Measurements from ENCODE around the gene ESPNL. TPM values are rescaled to one million over a fixed set of nuclear protein-coding genes. Genes with fewer than 3 reads are reported as not detected.

ESPNL gene
- total and polyA plus RNA-seq, 4 donors: 0.08 to 0.59 (median 0.35) TPM

DNA sequence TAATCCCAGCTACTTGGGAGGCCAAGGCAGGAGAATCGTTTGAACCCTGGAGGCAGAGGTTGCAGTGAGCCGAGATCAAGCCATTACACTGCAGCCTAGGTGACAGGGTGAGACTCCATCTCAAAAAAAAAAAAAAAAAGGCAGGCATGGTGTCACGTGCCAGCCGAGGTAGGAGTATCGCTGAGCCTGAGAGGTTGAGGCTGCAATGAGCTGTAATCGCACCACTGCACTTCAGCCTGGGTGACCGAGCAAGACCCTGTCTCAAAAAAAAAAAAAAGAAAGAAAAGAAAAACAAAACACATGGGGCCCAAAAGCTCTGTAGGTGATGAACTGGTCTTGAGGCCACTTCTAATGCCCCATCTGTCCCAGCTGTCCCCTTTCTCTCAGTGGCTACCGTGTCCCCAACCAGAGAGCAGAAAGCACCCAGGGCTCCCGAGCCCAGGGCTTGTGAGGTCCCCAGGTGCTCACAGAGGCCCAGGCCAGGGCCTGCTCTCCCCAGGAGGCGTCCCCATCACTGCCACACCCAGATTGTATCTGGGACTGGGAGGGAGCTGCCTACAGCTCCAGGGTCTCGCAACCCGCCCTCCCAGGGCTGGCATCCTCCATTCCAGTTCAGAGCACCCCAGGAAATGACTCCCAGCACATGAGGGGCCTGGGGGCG, 46.9 kb downstream of the ESPNL start:
- TF ChIP-seq, protein P1, sequence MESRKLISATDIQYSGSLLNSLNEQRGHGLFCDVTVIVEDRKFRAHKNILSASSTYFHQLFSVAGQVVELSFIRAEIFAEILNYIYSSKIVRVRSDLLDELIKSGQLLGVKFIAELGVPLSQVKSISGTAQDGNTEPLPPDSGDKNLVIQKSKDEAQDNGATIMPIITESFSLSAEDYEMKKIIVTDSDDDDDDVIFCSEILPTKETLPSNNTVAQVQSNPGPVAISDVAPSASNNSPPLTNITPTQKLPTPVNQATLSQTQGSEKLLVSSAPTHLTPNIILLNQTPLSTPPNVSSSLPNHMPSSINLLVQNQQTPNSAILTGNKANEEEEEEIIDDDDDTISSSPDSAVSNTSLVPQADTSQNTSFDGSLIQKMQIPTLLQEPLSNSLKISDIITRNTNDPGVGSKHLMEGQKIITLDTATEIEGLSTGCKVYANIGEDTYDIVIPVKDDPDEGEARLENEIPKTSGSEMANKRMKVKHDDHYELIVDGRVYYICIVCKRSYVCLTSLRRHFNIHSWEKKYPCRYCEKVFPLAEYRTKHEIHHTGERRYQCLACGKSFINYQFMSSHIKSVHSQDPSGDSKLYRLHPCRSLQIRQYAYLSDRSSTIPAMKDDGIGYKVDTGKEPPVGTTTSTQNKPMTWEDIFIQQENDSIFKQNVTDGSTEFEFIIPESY (IDR thresholded peaks at IDR 0.05): no peak
- TF ChIP-seq, protein P2, sequence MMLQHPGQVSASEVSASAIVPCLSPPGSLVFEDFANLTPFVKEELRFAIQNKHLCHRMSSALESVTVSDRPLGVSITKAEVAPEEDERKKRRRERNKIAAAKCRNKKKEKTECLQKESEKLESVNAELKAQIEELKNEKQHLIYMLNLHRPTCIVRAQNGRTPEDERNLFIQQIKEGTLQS (IDR thresholded peaks at IDR 0.05): no peak
- TF ChIP-seq FOXA2 (IDR thresholded peaks at IDR 0.05): no peak
- no peak for TF ChIP-seq SP1 (IDR thresholded peaks at IDR 0.05)
- TF ChIP-seq, protein P3, sequence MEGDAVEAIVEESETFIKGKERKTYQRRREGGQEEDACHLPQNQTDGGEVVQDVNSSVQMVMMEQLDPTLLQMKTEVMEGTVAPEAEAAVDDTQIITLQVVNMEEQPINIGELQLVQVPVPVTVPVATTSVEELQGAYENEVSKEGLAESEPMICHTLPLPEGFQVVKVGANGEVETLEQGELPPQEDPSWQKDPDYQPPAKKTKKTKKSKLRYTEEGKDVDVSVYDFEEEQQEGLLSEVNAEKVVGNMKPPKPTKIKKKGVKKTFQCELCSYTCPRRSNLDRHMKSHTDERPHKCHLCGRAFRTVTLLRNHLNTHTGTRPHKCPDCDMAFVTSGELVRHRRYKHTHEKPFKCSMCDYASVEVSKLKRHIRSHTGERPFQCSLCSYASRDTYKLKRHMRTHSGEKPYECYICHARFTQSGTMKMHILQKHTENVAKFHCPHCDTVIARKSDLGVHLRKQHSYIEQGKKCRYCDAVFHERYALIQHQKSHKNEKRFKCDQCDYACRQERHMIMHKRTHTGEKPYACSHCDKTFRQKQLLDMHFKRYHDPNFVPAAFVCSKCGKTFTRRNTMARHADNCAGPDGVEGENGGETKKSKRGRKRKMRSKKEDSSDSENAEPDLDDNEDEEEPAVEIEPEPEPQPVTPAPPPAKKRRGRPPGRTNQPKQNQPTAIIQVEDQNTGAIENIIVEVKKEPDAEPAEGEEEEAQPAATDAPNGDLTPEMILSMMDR (IDR thresholded peaks at IDR 0.05; ENCODE audit: low read depth, low read length, missing input control): no peak
- TF ChIP-seq FOXA1 (IDR thresholded peaks at IDR 0.05): no peak
- no peak for TF ChIP-seq HNF4A (conservative IDR thresholded peaks at IDR 0.05)
- no peak for TF ChIP-seq HNF4G (IDR thresholded peaks at IDR 0.05)
- TF ChIP-seq JUND (IDR thresholded peaks at IDR 0.05): no peak
- no peak for TF ChIP-seq NR2F2 (IDR thresholded peaks at IDR 0.05)
- TF ChIP-seq RAD21 (IDR thresholded peaks at IDR 0.05): no peak
- no peak for TF ChIP-seq RXRA (IDR thresholded peaks at IDR 0.05)
- no peak for TF ChIP-seq YY1 (IDR thresholded peaks at IDR 0.05)
- TF ChIP-seq, protein P4, sequence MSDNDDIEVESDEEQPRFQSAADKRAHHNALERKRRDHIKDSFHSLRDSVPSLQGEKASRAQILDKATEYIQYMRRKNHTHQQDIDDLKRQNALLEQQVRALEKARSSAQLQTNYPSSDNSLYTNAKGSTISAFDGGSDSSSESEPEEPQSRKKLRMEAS (IDR thresholded peaks at IDR 0.05): no peak
- no peak for TF ChIP-seq TAF1 (conservative IDR thresholded peaks at IDR 0.05)
- TF ChIP-seq GABPA (IDR thresholded peaks at IDR 0.05 in 1 of 2, conservative IDR thresholded peaks at IDR 0.05 in 1 of 2): no peak
- TF ChIP-seq EGR1 (IDR thresholded peaks at IDR 0.05; ENCODE audit: low read depth in 2 of 2): no peak
- TF ChIP-seq, protein P5, sequence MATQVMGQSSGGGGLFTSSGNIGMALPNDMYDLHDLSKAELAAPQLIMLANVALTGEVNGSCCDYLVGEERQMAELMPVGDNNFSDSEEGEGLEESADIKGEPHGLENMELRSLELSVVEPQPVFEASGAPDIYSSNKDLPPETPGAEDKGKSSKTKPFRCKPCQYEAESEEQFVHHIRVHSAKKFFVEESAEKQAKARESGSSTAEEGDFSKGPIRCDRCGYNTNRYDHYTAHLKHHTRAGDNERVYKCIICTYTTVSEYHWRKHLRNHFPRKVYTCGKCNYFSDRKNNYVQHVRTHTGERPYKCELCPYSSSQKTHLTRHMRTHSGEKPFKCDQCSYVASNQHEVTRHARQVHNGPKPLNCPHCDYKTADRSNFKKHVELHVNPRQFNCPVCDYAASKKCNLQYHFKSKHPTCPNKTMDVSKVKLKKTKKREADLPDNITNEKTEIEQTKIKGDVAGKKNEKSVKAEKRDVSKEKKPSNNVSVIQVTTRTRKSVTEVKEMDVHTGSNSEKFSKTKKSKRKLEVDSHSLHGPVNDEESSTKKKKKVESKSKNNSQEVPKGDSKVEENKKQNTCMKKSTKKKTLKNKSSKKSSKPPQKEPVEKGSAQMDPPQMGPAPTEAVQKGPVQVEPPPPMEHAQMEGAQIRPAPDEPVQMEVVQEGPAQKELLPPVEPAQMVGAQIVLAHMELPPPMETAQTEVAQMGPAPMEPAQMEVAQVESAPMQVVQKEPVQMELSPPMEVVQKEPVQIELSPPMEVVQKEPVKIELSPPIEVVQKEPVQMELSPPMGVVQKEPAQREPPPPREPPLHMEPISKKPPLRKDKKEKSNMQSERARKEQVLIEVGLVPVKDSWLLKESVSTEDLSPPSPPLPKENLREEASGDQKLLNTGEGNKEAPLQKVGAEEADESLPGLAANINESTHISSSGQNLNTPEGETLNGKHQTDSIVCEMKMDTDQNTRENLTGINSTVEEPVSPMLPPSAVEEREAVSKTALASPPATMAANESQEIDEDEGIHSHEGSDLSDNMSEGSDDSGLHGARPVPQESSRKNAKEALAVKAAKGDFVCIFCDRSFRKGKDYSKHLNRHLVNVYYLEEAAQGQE (IDR thresholded peaks at IDR 0.05): no peak
- Histone ChIP-seq H3K36me3 (ENCODE audit: control insufficient read depth in 4 of 4, insufficient read depth in 3 of 4, low read depth in 1 of 4, low read length in 3 of 4) (no peaks in the 10 kb centered on the region), H3K27me3 (ENCODE audit: control insufficient read depth in 4 of 4, insufficient read depth in 4 of 4, low read length in 3 of 4) (no peaks in the 10 kb centered on the region), H3K4me1 (ENCODE audit: control insufficient read depth in 4 of 4, insufficient read depth in 4 of 4, low read length in 3 of 4) (no peaks in the 10 kb centered on the region), H3K9me3 (ENCODE audit: control insufficient read depth in 4 of 4, low read length in 3 of 4) (no peaks in the 10 kb centered on the region), H3K9ac (ENCODE audit: low read depth in 1 of 2, low read length in 2 of 2) (no peak overlapping the region), H3K4me3 (ENCODE audit: low read depth in 1 of 3, low read length in 3 of 3) (no peak overlapping the region), H3K27ac (ENCODE audit: low read depth in 1 of 2, low read length in 2 of 2) (no peak overlapping the region)
- 92% methylated on average over 13 of the region's 13 CpGs for WGBS
- DNase-seq (ENCODE audit: low spot score): no peak
